HepG2 (cell line): ENCODE data around the gene TRAPPC5.

Experiments used
- CTCF ChIP-seq: sonication (generic); formaldehyde crosslinking; IDR thresholded peaks from 2 replicates; pipeline ENCODE4 v1.5.0; 2020; ENCODE audit warnings: mild to moderate bottlenecking, missing genetic modification reagents, moderate library complexity
- JUND ChIP-seq: sonication (generic); formaldehyde crosslinking; IDR thresholded peaks from 2 replicates; pipeline ENCODE4 v1.8.0; 2022; ENCODE audit warnings: mild to moderate bottlenecking, missing genetic modification reagents
- POLR2A ChIP-seq, 2 experiments: IDR thresholded peaks; 2 replicates each; pipeline ENCODE4 v1.6.1; 2011; ENCODE audit warnings: low read depth in 2 of 2, low read length in 2 of 2, mild to moderate bottlenecking in 1 of 2, moderate library complexity in 1 of 2; ENCODE audit not compliant: insufficient read depth in 1 of 2
- RCOR2 ChIP-seq: IDR thresholded peaks from 2 replicates; pipeline ENCODE4 v1.6.1; 2016; ENCODE audit warnings: missing biosample characterization, missing genetic modification reagents
- RELA ChIP-seq: sonication (generic); formaldehyde crosslinking; IDR thresholded peaks from 2 replicates; pipeline ENCODE4 v1.4.0; 2020; ENCODE audit warnings: missing genetic modification reagents
- RXRB ChIP-seq: IDR thresholded peaks from 2 replicates; pipeline ENCODE4 v1.6.1; 2016; ENCODE audit warnings: borderline replicate concordance, missing genetic modification reagents, missing compliant biosample characterization
- UBTF ChIP-seq: sonication (generic); formaldehyde crosslinking; IDR thresholded peaks from 2 replicates; pipeline ENCODE4 v1.4.0; 2020; ENCODE audit warnings: mild to moderate bottlenecking, missing genetic modification reagents
- ZNF441 ChIP-seq: sonication (generic); formaldehyde crosslinking; IDR thresholded peaks from 2 replicates; pipeline ENCODE4 v1.7.0; 2021; ENCODE audit warnings: missing genetic modification reagents, borderline replicate concordance

GRCh38 chr19:7645163-7645562 is 35.5 kb upstream of the TRAPPC5 start:
- TF ChIP-seq RELA (CRISPR knock-in tag) (no peak), RXRB (CRISPR knock-in tag) (no peak), ZNF441 (CRISPR knock-in tag) (no peak), UBTF (CRISPR knock-in tag) (no peak), POLR2A (IDR thresholded peaks at IDR 0.05; ENCODE audit: insufficient read depth in 1 of 2, low read depth in 2 of 2, low read length in 2 of 2) (no peak), JUND (CRISPR knock-in tag) (no peak), RCOR2 (CRISPR knock-in tag) (no peak), CTCF (CRISPR knock-in tag) (no peak)
